ENCODE measurements around the gene PPP1R8. TPM values are rescaled to one million over a fixed set of nuclear protein-coding genes. Genes with fewer than 3 reads are reported as not detected.

The PPP1R8 gene
- total and polyA plus RNA-seq, 2 experiments from 2014 or later = 9.3 to 42.8 TPM

DNA sequence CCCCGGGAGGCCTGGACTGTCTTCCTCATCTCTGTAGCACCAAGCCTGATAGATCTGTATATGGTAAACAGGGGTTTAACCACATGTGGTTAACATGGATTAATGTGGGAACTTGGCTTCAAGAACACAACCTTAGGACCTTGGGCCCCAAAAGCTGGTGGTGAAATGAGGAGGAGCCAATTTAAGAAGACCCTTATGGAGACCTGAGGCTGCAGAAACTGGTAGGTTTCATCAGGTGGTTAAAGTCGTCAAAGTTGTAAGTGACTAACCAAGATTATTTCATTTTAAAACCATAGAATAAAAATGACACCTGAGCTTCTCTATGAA, 55.7 kb downstream of the PPP1R8 start:
- Histone ChIP-seq H3K9me3 (ENCODE audit: low read depth) (no peaks in the 10 kb centered on the region), H3K27ac (no peak overlapping the region), H2AFZ (no peak overlapping the region), H3K36me3 (replicated peaks; ENCODE audit: insufficient read depth, low read depth) (no peaks in the 10 kb centered on the region), H3K79me2 (no peaks in the 10 kb centered on the region), H3K4me2 (no peak overlapping the region), H3K9me2 (replicated peaks; ENCODE audit: insufficient read depth) (no peaks in the 10 kb centered on the region), H3K4me3 (no peak overlapping the region), H3K4me1 (ENCODE audit: insufficient read depth) (no peaks in the 10 kb centered on the region), H3K27me3 (no peaks in the 10 kb centered on the region), H4K20me1 (ENCODE audit: insufficient read depth, poor library complexity, severe bottlenecking) (no peaks in the 10 kb centered on the region)
- WGBS (ENCODE audit: low lambda C conversion rate, missing lambda C conversion rate) = 98% methylated on average over 2 of the region's 2 CpGs
- DNase-seq (ENCODE audit: low spot score) = no peak
- TF ChIP-seq, protein P1, sequence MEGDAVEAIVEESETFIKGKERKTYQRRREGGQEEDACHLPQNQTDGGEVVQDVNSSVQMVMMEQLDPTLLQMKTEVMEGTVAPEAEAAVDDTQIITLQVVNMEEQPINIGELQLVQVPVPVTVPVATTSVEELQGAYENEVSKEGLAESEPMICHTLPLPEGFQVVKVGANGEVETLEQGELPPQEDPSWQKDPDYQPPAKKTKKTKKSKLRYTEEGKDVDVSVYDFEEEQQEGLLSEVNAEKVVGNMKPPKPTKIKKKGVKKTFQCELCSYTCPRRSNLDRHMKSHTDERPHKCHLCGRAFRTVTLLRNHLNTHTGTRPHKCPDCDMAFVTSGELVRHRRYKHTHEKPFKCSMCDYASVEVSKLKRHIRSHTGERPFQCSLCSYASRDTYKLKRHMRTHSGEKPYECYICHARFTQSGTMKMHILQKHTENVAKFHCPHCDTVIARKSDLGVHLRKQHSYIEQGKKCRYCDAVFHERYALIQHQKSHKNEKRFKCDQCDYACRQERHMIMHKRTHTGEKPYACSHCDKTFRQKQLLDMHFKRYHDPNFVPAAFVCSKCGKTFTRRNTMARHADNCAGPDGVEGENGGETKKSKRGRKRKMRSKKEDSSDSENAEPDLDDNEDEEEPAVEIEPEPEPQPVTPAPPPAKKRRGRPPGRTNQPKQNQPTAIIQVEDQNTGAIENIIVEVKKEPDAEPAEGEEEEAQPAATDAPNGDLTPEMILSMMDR (IDR thresholded peaks at IDR 0.05; ENCODE audit: poor library complexity) = no peak
- TF ChIP-seq EZH2phosphoT487 (IDR thresholded peaks at IDR 0.05; ENCODE audit: low read depth, severe bottlenecking, unreplicated experiment) = no peak
- TF ChIP-seq EZH2 (IDR thresholded peaks at IDR 0.05; ENCODE audit: borderline replicate concordance) = no peak

DNA sequence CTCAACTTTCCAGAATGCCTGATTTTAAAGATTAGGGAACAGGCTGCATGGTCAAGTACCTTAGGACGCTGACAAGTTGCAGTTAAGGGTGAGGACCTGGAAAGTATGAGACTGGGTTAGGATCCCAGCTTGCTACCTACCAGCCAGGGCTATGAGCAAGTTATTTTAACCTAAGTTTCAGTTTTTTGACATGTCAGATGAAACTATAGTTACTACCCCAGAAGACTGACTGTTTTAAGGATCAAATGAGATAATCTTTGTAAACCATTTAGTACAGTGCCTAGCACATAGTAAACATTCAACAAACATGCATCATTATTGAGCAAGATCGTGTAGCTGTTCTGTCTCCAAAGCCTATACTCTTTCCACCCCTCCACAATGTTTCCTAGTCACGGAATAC, 56.2 kb downstream of the PPP1R8 start:
- Histone ChIP-seq H3K9me3 (ENCODE audit: low read depth) (no peaks in the 10 kb centered on the region), H3K27ac (no peak overlapping the region), H3K4me3 (no peak overlapping the region), H3K79me2 (no peaks in the 10 kb centered on the region), H3K4me1 (ENCODE audit: insufficient read depth) (no peaks in the 10 kb centered on the region), H2AFZ (no peak overlapping the region), H3K9me2 (replicated peaks; ENCODE audit: insufficient read depth) (no peaks in the 10 kb centered on the region), H4K20me1 (ENCODE audit: insufficient read depth, poor library complexity, severe bottlenecking) (no peaks in the 10 kb centered on the region), H3K4me2 (no peak overlapping the region), H3K27me3 (no peaks in the 10 kb centered on the region), H3K36me3 (replicated peaks; ENCODE audit: insufficient read depth, low read depth) (no peaks in the 10 kb centered on the region)
- 92% methylated on average over 3 of the region's 3 CpGs for WGBS (ENCODE audit: low lambda C conversion rate, missing lambda C conversion rate)
- DNase-seq (ENCODE audit: low spot score) = no peak
- no peak for TF ChIP-seq EZH2 (IDR thresholded peaks at IDR 0.05; ENCODE audit: borderline replicate concordance)

DNA sequence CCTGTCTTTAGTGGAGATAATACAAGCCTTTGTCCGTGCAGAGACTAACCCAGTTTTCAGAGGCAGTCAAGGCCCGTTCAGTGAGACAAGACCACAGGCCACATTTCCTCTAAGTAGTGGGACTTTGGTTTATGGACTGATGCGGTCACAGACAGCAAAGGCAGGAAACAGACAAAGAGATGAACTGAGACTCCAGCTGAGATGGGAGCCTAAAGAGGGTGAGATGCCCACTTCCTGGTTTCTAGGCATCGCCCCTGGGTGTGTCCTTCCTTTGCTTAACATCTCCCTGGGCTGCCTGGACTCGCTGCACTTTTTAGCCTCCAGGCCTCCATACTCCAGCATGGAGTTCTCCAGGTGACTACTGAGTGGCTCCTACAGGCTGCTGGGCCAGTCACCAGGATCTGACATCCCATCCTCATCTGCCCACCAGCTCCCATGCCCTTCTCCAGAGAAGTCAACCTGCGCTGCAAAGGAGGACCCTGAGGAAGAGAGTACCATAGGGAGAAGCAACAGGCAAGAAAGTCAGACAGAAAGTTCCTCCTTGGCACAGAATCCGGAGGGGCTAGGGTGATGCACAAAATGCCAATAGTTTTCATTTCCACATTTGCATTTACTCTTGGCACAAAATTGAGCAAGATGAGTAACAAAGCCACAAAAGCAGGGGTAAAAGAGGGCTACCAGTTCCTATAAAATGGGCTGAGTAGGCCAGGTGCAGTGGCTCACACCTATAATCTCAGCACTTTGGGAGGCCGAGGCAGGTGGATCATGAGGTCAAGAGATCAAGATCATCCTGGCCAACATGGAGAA, 56.8 kb downstream of the PPP1R8 start:
- Histone ChIP-seq H3K27me3 (no peaks in the 10 kb centered on the region), H2AFZ (no peak overlapping the region), H3K9me2 (replicated peaks; ENCODE audit: insufficient read depth) (no peaks in the 10 kb centered on the region), H3K9me3 (ENCODE audit: low read depth) (no peaks in the 10 kb centered on the region), H3K4me3 (no peak overlapping the region), H3K79me2 (no peaks in the 10 kb centered on the region), H3K4me2 (no peak overlapping the region), H3K36me3 (replicated peaks; ENCODE audit: insufficient read depth, low read depth) (no peaks in the 10 kb centered on the region), H3K4me1 (ENCODE audit: insufficient read depth) (no peaks in the 10 kb centered on the region), H3K27ac (no peak overlapping the region), H4K20me1 (ENCODE audit: insufficient read depth, poor library complexity, severe bottlenecking) (no peaks in the 10 kb centered on the region)
- DNase-seq (ENCODE audit: low spot score) = no peak
- 90% methylated on average over 8 of the region's 8 CpGs for WGBS (ENCODE audit: low lambda C conversion rate, missing lambda C conversion rate)
- TF ChIP-seq EZH2phosphoT487 (IDR thresholded peaks at IDR 0.05; ENCODE audit: low read depth, severe bottlenecking, unreplicated experiment) = no peak
- TF ChIP-seq, protein P1 (IDR thresholded peaks at IDR 0.05; ENCODE audit: poor library complexity) = no peak
- no peak for TF ChIP-seq EZH2 (IDR thresholded peaks at IDR 0.05; ENCODE audit: borderline replicate concordance)

DNA sequence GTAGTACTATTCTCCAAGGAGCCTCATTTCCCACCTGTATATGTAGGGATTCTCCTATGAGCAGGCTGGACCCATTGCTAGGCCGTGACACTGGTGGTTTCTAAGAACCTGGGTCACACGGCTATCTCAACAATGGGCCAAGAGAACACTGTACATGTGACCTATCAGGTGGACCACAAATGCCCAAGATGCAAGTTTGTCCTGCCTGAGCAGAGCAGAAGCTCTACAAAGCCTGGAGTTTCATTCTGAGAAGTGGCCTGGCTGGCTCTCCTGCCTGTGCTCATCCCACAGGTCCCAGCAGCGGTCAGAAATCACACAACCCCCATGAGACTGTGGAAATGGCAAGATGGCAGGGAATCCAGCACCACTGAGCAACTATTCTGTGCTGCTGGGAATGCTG, 58.9 kb downstream of the PPP1R8 start:
- H3K4me2 ChIP-seq = no peak overlapping the region
- no peak overlapping the region for H3K4me3 ChIP-seq
- 96% methylated on average over 3 of the region's 3 CpGs for WGBS (ENCODE audit: low lambda C conversion rate, missing lambda C conversion rate)
- no peaks in the 10 kb centered on the region for H4K20me1 ChIP-seq (ENCODE audit: insufficient read depth, poor library complexity, severe bottlenecking)
- DNase-seq (ENCODE audit: low spot score) = no peak
- H3K79me2 ChIP-seq = no peaks in the 10 kb centered on the region
- H2AFZ ChIP-seq = no peak overlapping the region
- TF ChIP-seq EZH2phosphoT487 (IDR thresholded peaks at IDR 0.05; ENCODE audit: low read depth, severe bottlenecking, unreplicated experiment) = no peak
- TF ChIP-seq EZH2 (IDR thresholded peaks at IDR 0.05; ENCODE audit: borderline replicate concordance) = no peak
- TF ChIP-seq, protein P1 (IDR thresholded peaks at IDR 0.05; ENCODE audit: poor library complexity) = no peak
- H3K36me3 ChIP-seq (replicated peaks; ENCODE audit: insufficient read depth, low read depth) = no peaks in the 10 kb centered on the region
- no peaks in the 10 kb centered on the region for H3K9me3 ChIP-seq (ENCODE audit: low read depth)
- no peaks in the 10 kb centered on the region for H3K9me2 ChIP-seq (replicated peaks; ENCODE audit: insufficient read depth)
- H3K27ac ChIP-seq = no peak overlapping the region
- no peaks in the 10 kb centered on the region for H3K27me3 ChIP-seq
- H3K4me1 ChIP-seq (ENCODE audit: insufficient read depth) = no peaks in the 10 kb centered on the region

Data from hepatocyte (in vitro differentiated cells).